NCI-H2171 (cell line): ENCODE measurements around the gene KBTBD2.
"Not testable (repeated sequence)": the region's sequence is repeated elsewhere in the genome, so short reads cannot be mapped to it uniquely, and the experiment has no call there.

ENCODE experiments used
- DNase-seq: peaks from one replicate; lab custom pipeline; 2025; lab: John Stamatoyannopoulos, UW

The KBTBD2 gene

DNA sequence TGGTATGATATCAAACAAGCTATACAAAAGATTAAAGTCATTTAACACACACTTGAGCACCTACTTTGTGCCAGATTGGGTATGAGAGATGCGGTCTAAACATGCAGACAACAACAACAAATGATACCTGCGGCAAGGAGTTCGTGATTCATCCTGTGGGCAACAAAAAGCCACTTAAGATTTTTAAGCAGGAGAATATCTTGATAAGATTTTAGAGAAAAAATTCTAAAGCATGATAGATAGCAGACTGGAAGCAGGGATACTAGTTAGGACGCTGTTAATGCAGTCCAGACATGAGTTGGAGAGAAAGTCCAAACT, 1.6 kb upstream of the KBTBD2 start:
- no peak for DNase-seq

DNA sequence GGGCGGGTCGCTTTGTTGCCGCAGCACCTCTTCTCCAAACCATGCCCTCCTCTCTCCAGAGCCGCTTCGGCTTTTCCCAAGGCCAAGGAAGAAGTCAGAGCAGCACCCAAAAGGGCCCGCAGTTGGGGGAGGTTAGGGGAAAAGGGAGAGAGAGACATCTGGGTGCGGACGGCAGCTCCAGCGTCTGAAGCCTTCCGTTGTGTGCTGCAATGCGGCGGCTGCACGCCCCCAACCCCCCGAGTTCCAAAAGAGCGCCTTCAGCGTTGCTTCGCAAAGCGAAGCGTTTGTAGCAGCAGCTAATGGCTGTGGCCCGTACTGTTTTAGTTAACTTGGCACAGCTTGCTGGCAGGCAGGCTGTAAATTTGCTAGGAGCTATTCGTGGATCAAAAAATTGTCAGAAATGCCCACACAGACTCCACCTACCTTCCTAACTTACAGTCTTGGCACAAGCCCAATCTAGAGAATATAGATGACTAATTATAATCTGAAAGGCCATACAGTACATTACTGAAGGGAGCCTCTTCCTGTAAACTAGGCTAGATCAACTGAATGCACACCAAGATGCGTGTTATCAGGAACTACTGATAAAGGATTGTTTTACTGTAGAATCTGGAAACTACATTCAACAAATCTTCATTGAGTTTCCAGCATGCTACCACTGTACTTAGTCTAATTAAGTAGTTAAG, 1.1 kb upstream of the KBTBD2 start:
- peak; percentile 43 for DNase-seq

DNA sequence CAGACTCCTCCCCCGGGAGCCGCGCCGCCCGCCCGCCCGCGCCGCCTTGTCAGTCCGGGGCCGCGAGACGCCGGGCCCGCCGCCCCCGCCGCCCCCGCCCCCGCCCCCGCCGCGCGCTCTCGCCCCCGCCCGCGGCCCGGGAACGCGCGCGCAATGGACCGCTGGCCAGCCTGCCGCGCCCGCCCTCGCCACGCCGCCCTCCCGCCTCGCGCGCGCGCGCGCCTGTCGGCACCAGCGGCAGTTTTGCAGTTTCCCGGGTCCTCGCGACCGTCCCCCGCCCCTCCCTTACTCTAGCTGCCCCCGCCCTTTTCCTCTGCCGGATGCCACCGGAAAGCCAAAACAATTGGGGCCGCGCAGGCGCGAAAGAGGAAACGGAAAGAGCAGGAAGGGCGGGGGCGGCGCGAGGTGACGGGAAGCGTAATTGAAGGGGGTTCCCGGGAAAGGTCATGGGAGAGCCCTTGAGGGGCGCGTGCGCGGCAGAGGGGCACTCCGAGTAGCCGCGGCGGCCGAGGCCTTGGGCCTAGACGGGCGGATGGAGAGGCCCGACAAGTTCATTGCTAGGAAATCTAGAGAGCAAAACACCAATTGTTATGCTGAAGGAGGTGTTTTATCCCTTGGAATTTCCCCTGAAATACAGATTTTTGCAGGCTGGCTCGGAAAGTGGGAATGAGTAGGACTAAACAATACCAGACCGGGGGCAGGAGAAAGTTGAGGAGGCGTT, 400 bp upstream of the KBTBD2 start:
- DNase-seq = peak; percentile 97

DNA sequence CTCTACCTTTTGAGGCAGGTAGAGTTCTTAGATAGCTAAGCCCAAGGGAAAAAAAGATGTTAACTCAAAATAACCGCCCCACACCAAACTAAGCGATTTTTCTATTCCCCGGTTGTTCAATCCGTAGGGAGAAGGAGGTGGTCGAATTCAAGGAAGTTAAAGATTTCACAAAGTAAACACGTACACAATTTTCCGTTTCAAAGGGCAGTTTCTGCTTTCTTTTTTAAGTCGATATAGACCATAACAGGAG, 842 bp downstream of the KBTBD2 start:
- no peak for DNase-seq

DNA sequence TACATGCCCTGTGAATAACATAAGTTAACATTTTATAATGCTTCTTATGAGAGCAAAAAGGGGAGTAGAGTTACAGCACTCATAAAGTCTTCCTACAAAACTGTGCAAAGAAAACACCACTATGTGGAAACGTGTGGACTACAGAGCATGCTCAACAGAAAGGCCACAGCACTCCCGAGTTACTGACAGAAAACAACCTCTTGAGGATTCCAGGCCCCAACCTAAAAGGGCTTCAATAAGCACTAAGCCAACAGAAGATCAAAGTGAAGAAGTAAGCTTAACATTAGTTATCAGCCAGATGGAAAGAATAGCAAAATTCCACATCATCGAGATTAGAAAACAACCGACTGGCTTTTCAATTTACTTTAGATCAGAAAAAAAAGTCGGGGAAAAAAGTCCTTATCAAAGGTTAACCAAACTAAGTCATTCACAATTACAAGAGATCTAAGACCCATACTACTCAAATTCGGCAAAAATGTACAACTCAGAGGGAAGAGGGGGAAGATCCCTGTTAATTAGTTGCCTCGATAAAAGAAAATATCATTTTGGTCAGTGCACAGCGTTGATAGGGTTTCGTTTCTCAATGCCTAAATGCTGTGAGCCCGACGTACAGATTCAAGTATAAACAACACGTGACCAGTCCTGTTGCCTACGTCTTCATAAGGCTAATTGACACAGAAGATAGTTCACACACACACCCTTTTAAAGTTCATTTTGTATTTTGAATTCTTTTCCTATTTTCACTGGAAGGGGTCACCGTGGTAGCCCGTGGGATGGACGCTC, 1.4 kb downstream of the KBTBD2 start:
- peak; percentile 42 for DNase-seq

DNA sequence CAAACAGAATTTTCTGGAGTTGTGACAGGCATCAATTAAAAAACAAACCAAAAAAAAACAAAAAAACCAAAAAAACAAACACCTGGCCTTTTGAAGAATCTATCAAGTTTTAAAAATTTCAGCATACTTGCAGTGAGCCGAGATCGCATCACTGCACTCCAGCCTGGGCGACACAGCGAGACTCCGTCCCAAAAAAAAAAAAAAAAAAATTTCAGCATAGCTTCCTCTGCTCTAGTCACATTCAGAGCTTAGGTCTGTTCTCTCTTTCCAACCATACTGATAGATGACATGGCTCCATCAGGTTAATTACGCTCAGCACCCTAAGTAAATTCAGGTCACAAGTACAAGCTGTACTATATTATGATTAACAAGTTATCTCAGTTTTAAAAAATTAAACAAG, 3.1 kb downstream of the KBTBD2 start:
- no peak for DNase-seq

DNA sequence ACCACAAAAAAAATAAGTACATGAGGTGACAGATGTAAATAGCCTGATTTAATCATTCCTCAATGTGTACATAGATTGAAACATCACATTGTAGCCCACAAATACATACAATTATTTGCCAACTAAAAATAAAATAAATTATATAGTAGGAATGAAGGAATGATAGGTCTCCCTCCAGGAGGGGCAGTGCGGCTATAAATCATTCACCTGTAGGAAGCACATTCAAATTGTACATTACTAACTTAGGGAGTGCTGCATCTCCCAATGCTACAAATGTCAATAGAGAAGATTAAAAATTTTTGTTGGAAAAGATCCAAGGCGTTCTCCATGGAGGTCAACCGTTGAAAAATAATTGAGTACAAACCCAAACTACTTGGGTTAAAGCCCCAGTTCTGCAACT, 4.2 kb downstream of the KBTBD2 start:
- DNase-seq = no peak

DNA sequence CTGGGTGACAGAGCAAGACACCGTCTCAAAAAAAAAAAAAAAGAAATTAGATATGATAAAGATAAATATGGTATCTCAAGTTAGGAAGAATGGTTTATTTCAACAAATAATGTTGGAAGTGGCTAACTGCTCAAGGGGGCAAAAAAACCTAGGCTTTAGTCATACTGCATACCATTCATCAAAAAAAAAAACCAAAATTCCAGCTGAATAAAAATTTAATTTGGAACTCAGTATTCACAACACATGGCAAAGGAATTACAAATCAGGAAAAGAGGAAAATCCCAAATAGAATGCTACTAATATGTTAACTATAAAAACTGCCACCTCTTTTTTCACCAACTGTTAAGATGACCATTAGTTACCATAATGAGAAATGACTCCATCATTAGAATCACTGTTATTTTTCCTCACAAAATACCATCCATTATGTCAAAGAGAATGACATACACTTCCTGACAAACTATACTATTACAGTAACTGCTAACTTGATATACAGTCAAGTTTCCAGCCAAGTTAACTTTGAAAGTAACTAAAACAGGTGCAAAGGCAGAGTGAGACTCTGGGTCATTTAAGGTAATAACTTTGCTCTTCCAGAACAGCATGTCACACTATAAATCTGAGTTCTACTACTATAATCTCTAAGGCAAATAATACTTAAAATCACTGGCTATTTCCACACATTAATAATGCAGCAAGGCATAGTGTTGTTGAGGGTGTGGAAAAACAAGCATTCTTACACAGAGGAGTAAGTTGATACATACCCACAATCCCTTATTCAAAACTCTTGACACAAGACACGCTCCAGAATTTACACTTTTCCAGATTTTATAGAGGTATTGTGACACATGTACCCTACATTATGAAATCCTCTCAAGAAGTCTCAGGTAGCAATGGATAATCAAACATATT, 10.2 kb downstream of the KBTBD2 start:
- no peak for DNase-seq

DNA sequence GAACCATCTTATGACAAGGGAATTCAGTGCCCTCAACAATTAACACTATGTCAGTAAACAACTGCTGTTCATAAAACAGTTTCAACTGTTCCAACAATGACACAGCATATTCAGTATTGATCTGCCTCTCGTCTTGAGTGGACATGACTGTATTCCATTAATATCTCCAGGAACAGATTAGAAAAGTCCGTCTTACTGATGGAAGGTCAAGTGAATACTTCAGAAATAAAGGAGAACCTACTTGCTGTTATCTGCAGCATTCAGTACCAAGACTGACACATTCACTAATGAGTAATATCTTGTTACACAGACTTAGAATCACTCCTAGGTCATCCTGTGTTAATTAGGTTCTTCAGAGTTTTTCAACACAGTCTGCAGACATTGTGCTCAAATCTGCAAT, 12.1 kb downstream of the KBTBD2 start:
- DNase-seq = peak; percentile 5

DNA sequence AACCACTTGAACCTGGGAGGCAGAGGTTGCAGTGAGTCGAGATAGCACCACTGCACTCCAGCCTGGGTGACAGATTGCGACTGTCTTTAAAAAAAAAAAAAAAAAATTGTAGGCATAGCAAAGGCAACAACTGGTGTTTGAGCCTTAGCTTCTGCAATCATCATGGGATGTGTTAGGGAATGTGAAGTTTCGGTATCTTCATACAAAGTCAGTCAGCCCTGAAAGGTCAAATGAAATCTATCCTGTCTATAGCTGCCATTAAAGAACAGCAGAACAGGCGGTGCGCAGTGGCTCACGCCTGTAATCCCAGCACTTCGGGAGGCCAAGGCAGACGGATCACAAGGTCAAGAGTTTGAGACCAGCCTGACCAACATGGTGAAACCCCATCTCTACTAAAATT, 13.5 kb downstream of the KBTBD2 start:
- peak; percentile 7 for DNase-seq

DNA sequence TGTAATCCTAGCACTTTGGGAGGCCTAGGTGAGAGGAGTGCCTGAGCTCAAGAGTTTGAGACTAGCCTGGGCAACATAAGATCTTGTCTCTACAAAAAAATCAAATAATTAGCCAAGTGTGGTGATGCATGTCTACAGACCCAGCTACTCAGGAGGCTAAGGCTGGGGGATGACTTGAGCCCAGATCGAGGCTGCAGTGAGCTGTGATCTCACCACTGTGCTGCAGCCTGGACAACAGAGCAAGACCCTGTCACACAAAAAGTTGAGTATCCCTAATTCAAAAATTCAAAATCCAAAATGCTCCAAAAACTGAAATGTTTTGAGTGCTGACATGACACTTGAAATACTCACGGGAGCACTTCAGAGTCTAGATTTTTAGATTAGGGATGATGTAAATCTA, 19.1 kb downstream of the KBTBD2 start:
- no peak for DNase-seq

DNA sequence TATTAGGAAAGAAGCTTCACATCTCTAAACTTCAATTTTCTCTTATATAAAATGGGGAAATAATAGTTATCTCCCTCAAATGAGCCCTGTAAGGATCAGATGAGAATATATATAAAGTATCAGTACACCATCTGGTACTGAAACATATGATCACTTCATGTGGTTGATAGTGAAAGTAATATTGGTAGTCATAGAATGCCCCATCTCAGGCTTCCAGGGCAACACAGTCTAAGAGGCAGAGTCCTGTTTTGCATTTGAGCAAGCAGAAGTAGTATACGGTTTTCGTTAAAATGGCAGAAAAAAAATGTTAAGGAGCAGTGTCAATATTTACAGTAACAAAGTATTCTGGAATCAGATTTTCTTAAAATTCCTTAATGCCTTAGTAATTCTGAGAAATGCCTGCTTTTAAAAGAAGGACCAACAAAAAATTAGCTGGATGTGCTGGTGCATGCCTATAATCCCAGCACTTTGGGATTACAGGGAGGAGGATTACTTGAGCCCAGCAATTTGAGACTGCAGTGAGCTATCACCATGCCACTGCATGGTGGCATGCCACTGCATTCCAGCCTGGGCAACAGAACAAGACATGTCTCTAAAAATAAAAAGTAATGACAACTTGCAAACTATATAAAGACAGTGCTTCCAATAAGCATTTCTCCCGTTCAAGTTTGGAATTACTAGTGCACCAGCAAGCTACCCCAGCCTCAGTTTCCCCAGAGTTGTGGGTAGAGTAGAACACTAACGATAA, 19.8 kb downstream of the KBTBD2 start:
- DNase-seq = no peak

DNA sequence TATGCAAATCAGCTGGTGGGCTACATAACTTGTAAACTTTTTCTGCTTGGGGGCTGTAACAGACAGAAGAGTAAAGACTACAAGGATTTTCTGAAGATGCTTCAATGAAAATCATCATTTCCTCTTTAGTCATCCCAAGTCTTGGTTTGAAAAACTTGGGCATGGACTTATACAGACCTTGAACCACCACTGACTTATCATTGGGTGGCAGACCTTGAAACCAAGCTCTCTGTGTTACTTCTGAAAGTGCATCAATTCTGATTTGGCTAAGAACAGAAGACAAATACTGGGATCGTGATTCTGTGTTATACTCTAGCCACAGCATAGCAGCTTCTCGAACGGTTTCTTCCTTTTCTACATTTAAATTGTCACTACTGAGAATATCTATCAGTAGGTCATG, 21.3 kb downstream of the KBTBD2 start:
- DNase-seq = no peak

DNA sequence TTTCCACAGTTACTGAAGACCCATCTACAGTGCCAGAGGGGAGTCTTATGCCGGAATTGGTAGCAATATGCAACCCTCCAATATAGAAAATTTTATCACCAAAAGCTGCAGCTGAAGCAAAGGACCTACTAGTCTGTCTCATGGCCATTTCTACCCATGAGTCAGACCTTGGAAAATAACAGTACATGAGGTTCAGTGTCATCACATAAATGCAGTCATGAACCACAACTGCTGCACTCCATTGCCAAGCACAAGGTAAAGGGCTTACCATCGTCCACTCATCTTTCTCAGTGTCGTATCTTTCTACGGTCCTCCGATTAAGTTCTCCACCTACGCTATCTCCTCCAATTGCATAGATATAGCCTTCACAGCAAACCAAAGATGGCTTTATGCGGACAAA, 21.8 kb downstream of the KBTBD2 start:
- no peak for DNase-seq

DNA sequence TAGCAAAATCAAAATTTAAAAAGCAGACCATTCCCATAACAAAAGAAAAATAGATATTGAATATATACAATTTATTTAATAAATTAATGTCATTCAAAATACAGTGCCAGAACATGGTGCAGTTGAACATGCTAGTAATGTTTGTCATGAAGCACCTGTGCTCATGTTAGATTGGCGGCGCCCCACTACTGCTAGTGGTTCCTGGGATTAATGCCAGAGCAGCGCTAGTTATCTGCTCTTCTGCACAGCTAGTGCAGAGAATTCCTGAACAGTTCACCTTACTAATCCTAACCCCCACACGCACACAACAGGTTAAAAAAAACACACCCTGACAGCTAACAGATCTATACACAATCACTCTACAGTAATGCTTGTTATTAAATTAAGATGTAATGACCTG, 23.4 kb downstream of the KBTBD2 start:
- DNase-seq = no peak

DNA sequence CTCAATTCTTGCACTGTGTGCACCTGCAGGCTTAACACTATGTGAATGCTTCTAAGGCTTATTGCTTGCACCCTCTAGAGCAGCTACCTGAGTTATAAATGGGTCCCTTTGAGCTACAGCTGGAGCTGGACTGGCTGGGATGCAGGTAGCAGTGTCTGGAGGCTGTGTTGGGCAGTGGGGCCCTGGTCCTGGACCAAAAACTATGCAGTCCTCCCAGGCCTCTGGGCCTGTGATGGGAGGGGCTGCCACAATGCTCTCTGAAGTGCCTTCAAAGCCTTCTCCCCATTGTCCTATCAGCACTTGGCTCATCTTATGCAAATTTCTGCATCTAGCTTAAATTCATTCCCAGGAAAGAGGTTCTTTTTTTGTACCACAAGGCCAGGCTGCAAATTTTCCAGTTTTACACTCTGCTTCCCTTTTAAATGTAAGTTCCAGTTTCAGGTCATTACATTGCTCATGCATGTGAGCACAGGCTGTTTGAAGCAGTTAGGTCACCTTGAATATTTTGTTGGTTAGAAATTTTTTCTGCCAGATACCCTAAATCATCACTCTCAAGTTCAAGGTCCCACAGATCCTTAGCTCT, 26.0 kb downstream of the KBTBD2 start:
- DNase-seq = no peak

DNA sequence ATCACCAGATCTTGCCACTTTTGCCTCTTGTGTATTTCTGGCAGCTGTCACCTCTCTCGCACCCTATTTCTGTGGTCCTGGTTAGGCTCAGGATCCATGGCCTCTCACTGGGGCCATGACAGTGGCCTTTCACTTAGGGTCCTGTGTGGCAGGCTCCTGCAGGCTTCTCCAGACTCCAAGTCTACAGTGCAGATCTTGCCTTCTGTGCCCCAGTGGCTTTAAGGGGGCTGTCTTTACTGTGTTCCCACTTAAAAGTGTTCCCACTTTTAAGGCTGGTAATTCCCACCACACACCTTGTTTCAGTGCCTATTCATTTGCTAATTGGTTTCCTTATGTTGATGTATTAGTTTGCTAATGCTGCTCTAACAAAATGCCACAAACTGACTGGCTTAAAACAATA, 27.7 kb downstream of the KBTBD2 start:
- DNase-seq = not testable (repeated sequence)

DNA sequence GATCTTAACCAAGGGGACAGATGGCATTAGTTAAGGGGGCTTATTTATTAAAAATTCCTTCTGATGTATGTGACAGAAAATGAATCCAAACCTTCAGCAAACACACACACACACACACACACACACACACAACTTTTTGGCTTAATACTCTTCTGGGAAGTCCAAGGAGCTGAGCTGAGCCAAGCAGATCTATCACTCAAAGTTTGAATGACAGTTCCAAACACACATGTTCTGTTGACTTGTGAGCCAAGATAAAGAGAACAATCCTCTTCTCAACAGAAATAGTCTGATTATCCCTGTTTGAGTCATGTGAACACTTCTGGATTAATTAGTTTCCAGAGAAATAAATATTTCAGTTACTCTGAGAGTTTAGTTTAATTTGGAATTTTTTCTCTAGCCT, 31.5 kb downstream of the KBTBD2 start:
- DNase-seq = no peak

DNA sequence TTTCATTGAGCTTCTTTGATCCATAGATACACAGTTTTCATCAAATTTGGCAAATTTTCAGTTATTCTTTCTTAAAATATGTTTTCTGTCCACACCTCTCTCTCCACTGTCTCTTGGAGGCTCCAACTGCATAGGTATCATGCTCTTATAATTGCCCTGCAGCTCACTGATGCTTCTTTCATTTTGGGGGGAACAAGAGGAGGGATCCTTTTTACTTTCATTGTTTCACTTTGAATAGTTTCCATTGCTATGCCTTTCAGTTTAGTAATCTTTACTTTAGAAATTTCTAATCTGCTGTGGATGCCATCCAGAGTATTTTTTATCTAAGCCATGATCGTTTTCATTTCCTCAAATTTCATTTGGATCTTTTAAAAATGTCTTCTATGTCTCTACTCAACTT, 32.9 kb downstream of the KBTBD2 start:
- DNase-seq = no peak

DNA sequence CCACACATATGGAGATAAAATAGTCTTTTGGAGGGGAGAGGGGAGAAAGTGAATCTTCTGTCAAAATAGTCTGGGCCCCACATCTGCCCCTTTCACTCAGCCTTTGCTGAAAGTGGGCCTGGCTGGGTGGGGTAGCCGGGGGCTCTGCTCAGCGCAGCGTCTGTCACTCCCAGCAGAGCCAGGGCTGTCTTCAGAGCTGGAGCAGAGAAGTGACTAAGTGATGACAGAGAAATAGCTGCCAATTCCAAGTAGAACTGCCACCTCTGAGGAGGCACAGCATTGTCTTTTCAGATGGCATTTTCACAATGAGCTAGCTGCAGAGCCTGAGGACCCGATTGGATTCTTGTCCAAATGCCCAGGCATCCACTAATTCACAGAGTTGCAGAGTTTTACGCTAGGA, 34.5 kb downstream of the KBTBD2 start:
- not testable (repeated sequence) for DNase-seq
